NT2/D1 (cell line): ENCODE results near the gene TMUB2.

Experiments used
- SUZ12 ChIP-seq: IDR thresholded peaks from 2 replicates; pipeline ENCODE4 v1.6.1; 2011; ENCODE audit not compliant: insufficient read length, insufficient read depth; ENCODE audit errors: extremely low read depth
- YY1 ChIP-seq: IDR thresholded peaks from 2 replicates; pipeline ENCODE4 v1.6.1; 2011; ENCODE audit not compliant: insufficient read length, insufficient read depth
- ZNF274 ChIP-seq: IDR thresholded peaks from 2 replicates; pipeline ENCODE4 v1.6.1; 2011; ENCODE audit warnings: mild to moderate bottlenecking, low read depth, low read length

- TF ChIP-seq YY1 (no peak), ZNF274 (no peak), SUZ12 (no peak)
Measured at GRCh38 chr17:44206825-44207155, 20.0 kb downstream of the TMUB2 start.
